Measurements from ENCODE around the gene TNFRSF21. TPM values are rescaled to one million over a fixed set of nuclear protein-coding genes. Genes with fewer than 3 reads are reported as not detected.

The TNFRSF21 gene
- total and polyA plus RNA-seq, 9 of the 15 experiments (the other 6 are each of a cell fraction or from before 2014, with no cell fraction given) = 0.63 to 5.7 (median 2.2) TPM

DNA sequence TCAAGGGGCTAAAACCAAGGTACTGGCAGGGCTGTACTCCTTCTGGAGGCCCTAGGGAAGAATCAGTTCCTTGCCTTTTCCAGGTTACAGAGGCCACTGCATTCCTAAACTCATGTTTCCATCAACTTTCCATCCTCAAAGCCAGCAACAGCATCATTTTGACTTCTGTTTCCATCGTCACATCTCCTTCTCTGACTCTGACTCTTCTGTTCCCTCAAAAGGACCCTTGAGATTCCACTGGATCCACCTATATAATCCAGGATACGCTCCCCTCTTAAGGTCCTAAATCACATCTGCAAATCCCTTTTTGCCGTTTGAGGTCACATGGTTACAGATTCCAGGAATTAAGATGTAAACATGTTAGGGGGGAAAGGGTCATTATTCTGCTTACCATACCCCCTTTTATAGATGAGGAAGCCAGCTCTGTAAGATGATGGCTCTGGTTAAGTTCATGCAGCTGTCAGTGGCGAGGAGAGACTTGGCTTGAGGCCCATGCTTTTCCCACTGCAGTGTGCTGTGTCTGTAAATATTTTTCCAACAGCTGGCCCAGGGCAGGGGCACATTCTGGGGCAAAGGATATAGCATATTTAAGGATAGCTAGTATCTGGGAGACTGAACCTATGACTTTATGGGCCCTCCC lies 114.6 kb downstream of the TNFRSF21 start:
- intact Hi-C loops (cut with micrococcal nuclease) (no loop called here), in situ Hi-C loops (cut with MboI) (no loop called here)
- Histone ChIP-seq H4K20me1 (replicated peaks; ENCODE audit: control insufficient read depth, insufficient read depth, low read length) (no peaks in the 10 kb centered on the region), H3K4me2 (ENCODE audit: insufficient read depth, low read length) (no peak overlapping the region), H3K9ac (ENCODE audit: insufficient read depth in 1 of 2, low read depth in 2 of 2, low read length in 2 of 2) (no peak overlapping the region), H3K27me3 (ENCODE audit: control insufficient read depth in 2 of 2, insufficient read depth in 2 of 2, low read length in 2 of 2) (peaks cover 7 to 15% of the 10 kb centered on the region in 2 experiments; a peak in 4 of 5 replicates), H3K9me3 (replicated peaks; ENCODE audit: control insufficient read depth, insufficient read depth, low read depth, low read length) (no peaks in the 10 kb centered on the region), H3K36me3 (ENCODE audit: control insufficient read depth, insufficient read depth, low read length) (no peaks in the 10 kb centered on the region), H3K79me2 (ENCODE audit: control insufficient read depth, insufficient read depth, low read length) (no peaks in the 10 kb centered on the region), H3K9me1 (ENCODE audit: control insufficient read depth, insufficient read depth, low read length) (no peaks in the 10 kb centered on the region), H3K4me3 (no peak overlapping the region), H2AFZ (ENCODE audit: low read depth, low read length) (no peak overlapping the region), H3K4me1 (replicated peaks in 1 of 2; ENCODE audit: control insufficient read depth in 2 of 2, insufficient read depth in 2 of 2, low read length in 2 of 2) (no peaks in the 10 kb centered on the region), H3K27ac (ENCODE audit: extremely low read depth, low read depth, low read length) (no peak overlapping the region)
- ATAC-seq (no peak), FAIRE-seq (no peak), DNase-seq (ENCODE audit: extremely low read depth in 1 of 4, low spot score in 3 of 4) (no peak)
- BruUV-seq (replicated peaks) = no TSS peak
- WGBS (ENCODE audit: insufficient coverage, low coverage, missing lambda C conversion rate) = 7% methylated on average over 4 of the region's 4 CpGs
- TF ChIP-seq ZNF165 (CRISPR knock-in tag; IDR thresholded peaks at IDR 0.05; ENCODE audit: borderline replicate concordance) (no peak), SREBF1 (IDR thresholded peaks at IDR 0.05; ENCODE audit: borderline replicate concordance, low read depth, low read length) (no peak), DNMT1 (IDR thresholded peaks at IDR 0.05) (no peak), ZNF175 (CRISPR knock-in tag; IDR thresholded peaks at IDR 0.05; ENCODE audit: low read depth) (no peak), ELF1 (tag; IDR thresholded peaks at IDR 0.05) (no peak)
- TF ChIP-seq, protein P1, sequence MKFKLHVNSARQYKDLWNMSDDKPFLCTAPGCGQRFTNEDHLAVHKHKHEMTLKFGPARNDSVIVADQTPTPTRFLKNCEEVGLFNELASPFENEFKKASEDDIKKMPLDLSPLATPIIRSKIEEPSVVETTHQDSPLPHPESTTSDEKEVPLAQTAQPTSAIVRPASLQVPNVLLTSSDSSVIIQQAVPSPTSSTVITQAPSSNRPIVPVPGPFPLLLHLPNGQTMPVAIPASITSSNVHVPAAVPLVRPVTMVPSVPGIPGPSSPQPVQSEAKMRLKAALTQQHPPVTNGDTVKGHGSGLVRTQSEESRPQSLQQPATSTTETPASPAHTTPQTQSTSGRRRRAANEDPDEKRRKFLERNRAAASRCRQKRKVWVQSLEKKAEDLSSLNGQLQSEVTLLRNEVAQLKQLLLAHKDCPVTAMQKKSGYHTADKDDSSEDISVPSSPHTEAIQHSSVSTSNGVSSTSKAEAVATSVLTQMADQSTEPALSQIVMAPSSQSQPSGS (CRISPR knock-in tag; IDR thresholded peaks at IDR 0.05) = no peak
- POLR2A ChIA-PET = interaction anchor here (0.7 kb wide), 1 partner anchor 545 kb away, joined by 3 read pairs; no protein-coding TSS in a partner anchor
- CTCF ChIA-PET (ENCODE audit: low intra/inter-chr PET ratio) = no interaction called here
